C4-2B (cell line): ENCODE measurements around the gene CHST12.

Experiments
- CTCF ChIP-seq: fragments of 450-650 bp; conservative IDR thresholded peaks from 2 replicates; pipeline ENCODE4 v1.5.1; 2017; ENCODE audit warnings: mild to moderate bottlenecking
- ZFX ChIP-seq: fragments of 450-650 bp; IDR thresholded peaks from 2 replicates; pipeline ENCODE4 v1.6.1; 2017

- TF ChIP-seq CTCF (no peak), ZFX (no peak)
Observed at GRCh38 chr7:2362385-2363088, 40.9 kb upstream of the CHST12 start.
